HG03045 (cell line): ENCODE data around the gene MSANTD1.

ENCODE experiments used
- ATAC-seq: cut with Tn5 transposase; IDR thresholded peaks from one replicate; pipeline ENCODE4 v1.9.1; 2021; ENCODE audit warnings: mild to moderate bottlenecking, moderate library complexity; ENCODE audit not compliant: unreplicated experiment

The MSANTD1 gene

GRCh38 chr4:3232001-3232400, 17.0 kb upstream of the MSANTD1 start:
- ATAC-seq, result no peak

- ATAC-seq, result no peak
Observed at GRCh38 chr4:3232871-3233271, 16.1 kb upstream of the MSANTD1 start.

- no peak for ATAC-seq
Observed at GRCh38 chr4:3233391-3234071, 15.4 kb upstream of the MSANTD1 start.

GRCh38 chr4:3234171-3235029, 14.6 kb upstream of the MSANTD1 start:
- no peak for ATAC-seq

GRCh38 chr4:3235030-3235345, 14.0 kb upstream of the MSANTD1 start:
- ATAC-seq, result no peak

- ATAC-seq, result no peak
Observed at GRCh38 chr4:3235581-3235980, 13.4 kb upstream of the MSANTD1 start.

GRCh38 chr4:3236326-3236878, 12.6 kb upstream of the MSANTD1 start:
- no peak for ATAC-seq

- no peak for ATAC-seq
Observed at GRCh38 chr4:3237266-3237665, 11.7 kb upstream of the MSANTD1 start.

GRCh38 chr4:3237712-3238560, 11.0 kb upstream of the MSANTD1 start:
- ATAC-seq, result no peak

GRCh38 chr4:3238721-3239120, 10.2 kb upstream of the MSANTD1 start:
- no peak for ATAC-seq

GRCh38 chr4:3239303-3239702, 9.7 kb upstream of the MSANTD1 start:
- no peak for ATAC-seq

GRCh38 chr4:3239998-3240920, 8.7 kb upstream of the MSANTD1 start:
- no peak for ATAC-seq

GRCh38 chr4:3240936-3241522, 7.9 kb upstream of the MSANTD1 start:
- ATAC-seq, result no peak

- ATAC-seq, result no peak
Observed at GRCh38 chr4:3241898-3242524, 6.9 kb upstream of the MSANTD1 start.

GRCh38 chr4:3243136-3243780, 5.7 kb upstream of the MSANTD1 start:
- no peak for ATAC-seq

GRCh38 chr4:3244002-3244401, 5.0 kb upstream of the MSANTD1 start:
- no peak for ATAC-seq

GRCh38 chr4:3244747-3245146, 4.2 kb upstream of the MSANTD1 start:
- ATAC-seq, result no peak

GRCh38 chr4:3245676-3246075, 3.3 kb upstream of the MSANTD1 start:
- ATAC-seq, result no peak
